GM19395 (cell line): ENCODE data around the gene NKAIN2.

Experiments used
- ATAC-seq: cut with Tn5 transposase; IDR thresholded peaks from one replicate; pipeline ENCODE4 v1.9.1; 2021; ENCODE audit warnings: mild to moderate bottlenecking, moderate library complexity; ENCODE audit not compliant: unreplicated experiment

Gene NKAIN2

DNA sequence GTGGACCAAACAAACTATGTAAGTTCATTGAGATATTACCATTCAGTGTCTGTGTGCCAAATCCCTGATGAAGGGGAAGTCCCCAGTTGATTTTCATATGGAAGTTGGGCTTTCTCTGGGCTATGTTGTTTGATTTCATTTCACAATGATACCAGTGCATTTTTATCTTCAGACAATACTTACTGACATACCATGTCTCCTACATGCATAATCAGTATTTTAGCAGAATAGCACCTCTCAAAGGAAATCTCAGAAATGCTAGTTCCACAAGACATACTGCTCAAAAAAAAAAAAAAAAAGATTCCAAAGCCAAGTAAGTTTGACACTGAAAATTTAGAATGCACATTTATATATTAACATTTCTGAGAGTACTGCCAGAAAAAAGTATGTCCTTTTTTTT is 989.7 kb downstream of the NKAIN2 start:
- ATAC-seq: no peak

DNA sequence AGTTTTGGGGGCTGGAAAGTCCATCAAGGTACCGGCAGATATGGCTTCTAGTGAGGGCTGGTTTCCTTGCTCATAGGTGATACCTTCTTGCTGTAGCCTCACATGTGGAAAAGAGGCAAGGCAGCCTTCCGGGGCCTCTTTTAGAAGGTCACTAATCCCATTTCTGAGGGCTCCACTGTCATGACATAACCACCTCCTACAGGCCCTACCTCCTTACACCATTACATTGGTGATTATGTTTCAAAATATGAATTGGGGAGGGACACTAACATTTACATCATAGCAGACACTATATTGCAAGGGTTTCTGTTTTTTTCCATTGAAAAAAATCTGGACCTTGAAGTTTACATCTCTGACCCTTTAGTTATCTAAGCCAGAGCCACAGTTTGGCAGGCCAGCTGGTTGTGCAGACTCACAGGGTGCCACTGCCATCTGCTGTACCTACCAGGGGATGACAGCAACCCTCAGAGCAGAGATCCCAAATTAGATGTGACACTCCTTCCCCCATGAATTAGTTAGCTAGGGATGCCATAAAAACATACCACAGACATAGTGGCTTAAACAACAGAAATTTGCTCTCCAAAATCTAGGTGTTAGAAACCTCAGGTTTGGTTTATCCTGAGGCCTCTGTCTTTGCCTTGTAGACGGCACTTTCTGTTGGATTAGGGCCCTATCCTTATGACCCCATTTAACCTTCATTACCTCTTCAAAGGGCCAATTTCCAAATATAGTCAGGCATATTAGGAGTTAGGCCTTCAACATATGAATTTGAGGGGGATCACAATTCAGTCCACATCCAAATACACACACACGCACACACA is 992.2 kb downstream of the NKAIN2 start:
- no peak for ATAC-seq

DNA sequence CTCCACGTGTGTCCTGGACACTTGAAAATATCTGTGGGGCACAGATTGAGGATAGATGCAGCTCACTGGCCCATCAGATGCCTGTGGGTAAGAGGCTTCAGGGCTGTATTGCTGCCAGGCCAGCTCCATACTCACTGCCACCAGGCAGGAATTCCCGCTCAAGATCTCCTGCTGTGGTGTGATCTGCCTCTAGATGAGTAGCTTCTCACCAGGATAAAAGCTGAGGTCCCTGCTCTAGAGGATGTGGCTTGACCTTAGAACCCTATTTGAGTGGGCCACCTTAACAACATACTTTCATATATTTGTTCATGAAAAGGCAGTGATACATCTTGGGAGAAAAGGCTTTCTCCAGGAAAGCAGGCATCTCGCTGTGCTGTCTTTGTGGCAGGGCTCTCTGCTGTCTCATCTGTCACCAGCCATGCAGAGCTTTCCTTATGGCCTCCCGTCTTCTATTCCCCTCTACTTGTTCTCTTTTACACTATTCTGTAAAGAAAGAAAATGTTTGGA is 992.9 kb downstream of the NKAIN2 start:
- no peak for ATAC-seq

DNA sequence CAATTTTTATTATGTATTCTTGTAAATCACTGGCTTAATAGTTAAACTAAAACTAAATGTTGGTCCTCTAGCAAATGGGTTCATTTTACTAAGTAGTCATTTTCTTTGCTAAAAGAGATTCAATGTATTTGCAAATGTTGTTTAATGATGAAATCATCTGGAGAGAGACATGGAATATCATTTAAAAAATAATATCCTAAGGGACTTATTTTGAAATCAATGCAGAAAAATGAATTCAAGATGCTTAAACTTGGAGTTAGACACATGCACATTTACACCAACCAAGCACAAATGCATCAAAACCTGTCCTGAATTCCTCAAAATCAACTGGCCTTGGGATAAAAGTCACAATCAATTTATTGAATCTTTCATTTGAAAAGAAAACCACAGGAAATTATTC is 993.6 kb downstream of the NKAIN2 start:
- no peak for ATAC-seq

DNA sequence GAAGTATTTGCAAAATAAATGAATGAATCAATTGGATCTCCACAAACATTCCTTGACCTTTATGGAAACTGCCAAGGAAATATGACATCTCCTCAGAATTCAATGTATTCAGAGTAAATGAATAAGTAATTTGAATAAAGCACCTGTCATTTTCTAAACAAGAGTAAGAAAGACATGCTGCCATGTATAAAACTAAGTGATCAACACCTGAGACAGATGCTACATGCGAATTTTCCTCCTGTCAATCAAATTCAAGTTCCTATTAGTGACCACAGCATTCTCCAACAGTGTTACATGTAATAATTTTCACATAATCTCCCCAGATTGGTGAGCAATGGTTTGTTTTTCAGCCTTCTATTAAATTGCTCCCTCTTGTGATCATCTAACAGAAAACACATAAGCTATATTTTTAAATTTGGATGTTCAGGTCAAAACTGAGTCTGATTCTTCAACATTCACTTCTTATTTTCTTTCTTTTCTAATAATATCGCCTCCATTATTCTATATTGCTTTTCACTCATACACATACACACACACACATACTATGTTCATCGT is 995.4 kb downstream of the NKAIN2 start:
- no peak for ATAC-seq

DNA sequence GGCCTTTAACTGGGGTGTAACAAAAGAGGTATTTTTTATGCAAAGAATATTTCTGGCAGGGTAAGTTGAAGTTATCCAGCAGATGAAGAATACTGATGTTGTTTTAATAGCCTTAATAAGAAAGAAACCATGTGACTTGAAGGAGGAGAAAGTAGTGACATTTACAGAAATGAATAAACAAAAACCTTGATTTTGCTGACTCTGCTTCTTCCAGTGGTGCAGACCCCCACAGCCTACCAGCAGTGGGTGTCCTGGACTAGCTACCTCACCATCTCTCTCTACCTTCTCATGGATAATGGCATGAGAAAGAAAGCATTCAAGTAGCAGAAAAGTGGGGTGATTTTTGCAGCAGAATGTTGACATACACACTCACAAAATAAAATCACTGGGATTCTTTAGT is 996.0 kb downstream of the NKAIN2 start:
- no peak for ATAC-seq

DNA sequence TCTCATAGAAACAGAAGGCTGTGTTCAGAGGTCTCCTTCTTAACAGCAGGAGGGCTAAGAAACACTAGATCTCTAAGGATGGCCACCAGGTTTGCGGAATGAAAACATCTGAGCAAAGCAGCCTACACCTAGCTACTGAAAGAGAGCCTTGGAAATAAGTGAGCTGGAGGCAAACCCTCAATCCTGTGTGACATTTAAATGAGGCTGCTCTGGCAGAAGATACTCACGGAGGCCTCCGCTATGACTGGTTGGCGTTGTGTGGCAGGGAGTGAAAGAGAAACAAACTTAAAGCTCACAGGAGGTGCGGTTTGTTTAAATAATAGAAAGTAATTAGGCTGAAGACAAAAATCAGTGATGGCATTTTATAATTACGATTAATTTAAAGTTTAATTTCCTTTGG is 996.6 kb downstream of the NKAIN2 start:
- ATAC-seq: no peak

DNA sequence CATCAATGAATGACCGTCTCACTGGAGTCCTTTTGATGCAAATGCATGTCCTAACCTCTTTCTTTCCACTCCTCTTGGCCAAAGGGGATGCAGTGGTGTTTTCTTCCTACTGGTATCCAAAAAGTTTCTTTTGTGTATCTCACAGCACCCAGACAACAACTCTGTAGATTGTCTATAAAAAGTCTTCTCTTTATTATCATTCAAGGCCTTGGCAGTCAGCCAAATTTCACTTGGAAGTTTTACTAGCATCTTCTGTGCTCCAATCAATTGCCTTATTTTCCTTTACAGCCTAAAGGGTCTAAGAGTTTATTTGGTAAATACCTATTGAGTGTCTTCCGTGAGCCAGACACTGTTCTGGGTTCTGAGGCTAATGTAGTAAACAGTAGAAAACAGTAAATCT is 1008.4 kb downstream of the NKAIN2 start:
- no peak for ATAC-seq

DNA sequence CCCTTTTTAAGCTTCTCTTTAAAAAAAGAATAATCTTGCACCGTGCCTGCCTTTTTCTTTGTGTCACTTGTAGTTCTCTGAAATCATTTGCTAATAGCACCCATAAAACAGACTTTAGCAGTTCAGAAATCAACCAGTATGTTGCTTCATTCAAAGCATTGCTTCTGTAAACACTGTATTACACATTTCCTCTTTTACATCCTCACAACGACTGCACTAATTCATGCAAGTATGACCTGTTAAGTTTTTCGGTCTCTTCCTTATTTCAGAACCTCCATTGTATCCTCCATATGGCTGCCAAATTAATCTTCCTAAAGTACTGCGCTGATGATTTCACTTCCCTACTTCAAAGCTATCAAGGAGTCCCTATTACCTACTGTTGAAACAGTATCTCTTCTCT is 1015.7 kb downstream of the NKAIN2 start:
- no peak for ATAC-seq

DNA sequence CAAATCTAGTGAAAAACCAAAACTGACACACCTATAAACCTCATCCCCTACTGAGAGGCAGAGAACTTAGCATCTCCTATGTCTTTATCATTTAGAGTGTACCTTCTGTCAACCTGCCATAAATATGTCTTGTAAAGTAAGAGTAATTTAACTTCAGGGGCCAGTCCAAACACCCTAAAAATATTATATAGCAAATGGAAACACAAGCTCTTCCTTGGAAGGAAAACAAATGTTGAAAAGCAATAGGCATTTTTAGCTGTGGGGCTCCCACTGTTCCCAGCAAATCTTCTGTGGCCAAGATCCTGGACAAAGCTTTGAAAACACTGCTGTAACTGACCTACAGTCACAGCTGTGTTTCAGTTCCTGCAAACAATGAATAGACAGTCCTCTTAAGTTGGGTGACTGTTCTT is 1018.5 kb downstream of the NKAIN2 start:
- ATAC-seq: no peak

DNA sequence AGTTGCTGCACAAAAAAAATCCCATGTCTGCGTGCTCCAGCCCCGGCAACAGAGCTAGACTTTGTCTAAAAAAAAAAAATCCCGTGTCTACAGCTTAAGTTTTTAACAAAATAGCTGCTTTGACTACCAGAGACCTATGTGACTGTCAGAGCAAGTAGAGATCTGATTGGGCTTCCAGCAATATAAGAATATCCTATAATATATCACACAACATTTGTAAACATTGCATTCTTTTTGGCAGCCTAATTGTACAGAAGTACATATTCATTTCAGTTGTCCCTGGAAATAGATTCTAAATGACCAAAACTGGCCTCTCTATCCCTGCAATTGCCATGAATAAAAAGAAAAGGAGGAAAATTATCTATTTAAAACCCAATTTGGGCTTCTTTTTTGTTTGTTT is 1019.1 kb downstream of the NKAIN2 start:
- no peak for ATAC-seq

DNA sequence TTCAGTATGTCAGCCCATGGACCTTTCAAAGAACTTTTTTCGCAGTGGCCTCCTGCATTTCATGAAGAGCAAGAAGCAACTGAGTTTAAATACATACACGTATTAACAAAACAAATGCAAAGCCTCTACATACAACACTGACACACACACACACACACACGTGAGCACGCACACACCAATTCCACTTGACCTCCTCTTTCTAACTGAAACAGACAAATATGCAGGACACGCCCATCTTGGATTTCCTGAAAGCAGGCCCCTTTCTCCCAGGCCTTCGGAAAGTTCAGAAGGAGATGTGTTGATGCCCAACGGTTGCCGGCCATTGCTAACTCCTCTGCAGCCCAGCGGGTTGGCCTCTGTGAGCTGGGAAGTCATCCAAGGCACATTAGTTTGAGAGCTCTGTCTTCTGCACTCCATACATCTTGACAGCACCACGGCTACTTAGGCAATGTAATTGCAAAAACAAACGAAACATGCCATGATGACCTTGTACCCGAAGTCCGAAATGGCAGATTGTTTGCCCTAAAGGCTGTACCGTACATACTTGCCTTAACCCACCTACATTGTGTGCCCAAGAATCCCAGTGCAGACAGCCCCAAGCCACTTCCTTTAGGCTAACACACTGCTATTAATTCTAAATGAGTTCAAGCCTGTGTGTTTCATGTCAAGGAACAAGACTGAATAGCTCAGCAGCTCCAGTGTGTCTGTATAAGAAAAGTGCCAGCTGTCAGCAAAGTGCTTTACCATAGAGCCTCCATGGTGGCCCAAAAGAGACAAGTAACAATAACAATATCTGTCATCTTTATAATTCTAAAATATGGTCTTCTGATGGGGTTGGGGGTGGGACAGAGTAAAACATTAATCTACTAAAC is 1019.8 kb downstream of the NKAIN2 start:
- ATAC-seq: no peak

DNA sequence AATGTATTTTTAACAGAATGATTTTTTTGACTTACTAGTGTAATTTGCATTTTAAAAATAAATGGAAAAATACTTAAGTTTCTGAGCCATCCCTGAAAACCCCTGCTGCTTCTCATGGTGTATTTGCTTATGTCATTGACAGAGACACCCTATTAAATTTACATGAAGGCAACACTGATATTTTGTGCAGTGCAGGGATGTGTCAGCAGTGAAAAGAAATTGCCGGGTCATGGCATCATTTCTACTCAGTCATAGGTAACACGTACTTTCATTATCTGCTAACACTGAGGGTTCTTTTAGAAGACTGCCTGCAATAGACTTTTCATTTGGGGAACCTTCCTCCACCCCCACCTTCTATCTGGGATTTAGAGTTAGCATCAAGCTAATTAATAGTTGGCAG is 1021.9 kb downstream of the NKAIN2 start:
- no peak for ATAC-seq

DNA sequence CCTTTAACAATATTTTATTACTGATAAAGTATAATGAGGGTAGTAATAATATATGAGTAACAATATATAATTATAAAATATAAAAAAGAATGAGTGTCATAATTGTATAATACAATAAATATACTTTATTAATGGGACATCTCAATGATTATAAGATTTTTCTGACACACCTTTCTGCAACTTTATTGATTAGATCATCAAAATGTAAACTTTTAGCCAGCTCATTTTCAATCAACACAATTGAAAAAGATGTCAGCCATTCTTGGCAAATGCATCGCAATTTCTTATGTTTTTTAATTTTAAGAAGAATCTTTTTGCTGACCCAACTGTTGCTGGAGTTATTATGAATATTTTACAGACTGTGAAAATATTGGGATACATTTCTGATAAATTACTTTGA is 1026.2 kb downstream of the NKAIN2 start:
- no peak for ATAC-seq

DNA sequence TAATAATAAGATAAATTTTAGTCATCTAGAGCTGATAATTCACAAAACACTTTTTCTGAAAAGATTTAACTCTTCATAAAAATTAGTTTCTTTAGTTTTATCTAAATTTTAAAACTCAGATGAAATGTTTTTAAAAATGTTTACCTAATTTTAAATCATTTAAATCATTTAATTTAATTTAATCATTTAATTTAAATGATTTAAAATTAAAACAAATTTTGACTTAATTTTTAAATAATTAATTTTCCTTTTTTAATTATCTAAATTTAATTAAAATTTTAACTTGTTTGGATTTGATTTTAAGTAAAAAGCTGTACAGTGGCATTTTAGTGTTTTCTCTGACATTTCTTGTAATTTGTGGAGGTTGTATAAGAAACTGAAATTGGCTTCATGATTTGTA is 1026.8 kb downstream of the NKAIN2 start:
- ATAC-seq: no peak

DNA sequence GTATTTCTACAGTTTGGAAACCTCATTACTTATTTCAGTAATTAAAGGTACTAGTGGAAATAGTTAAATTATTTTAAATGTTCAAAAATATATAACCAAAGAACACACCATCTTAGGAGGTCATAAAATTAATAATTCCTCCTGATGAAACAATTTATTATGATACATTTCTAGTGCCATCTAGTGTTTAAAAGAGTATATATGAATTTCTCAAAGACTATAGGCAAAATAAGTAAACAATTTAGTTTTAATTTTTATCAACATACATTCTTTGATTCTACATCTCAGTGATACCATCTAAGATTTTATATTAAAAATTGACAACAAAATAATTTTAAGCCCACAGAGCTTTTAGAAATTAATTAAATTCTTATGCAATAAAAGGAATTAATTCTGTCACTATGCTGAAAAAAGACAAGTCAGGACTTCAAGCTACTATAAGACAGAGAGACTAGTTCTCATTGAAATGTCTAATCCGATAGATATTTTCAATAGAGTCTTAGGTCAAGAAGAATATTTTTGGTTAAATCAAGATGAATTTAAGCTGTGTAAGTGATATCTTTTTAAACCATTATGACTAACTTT is 1050.8 kb downstream of the NKAIN2 start:
- ATAC-seq: no peak

DNA sequence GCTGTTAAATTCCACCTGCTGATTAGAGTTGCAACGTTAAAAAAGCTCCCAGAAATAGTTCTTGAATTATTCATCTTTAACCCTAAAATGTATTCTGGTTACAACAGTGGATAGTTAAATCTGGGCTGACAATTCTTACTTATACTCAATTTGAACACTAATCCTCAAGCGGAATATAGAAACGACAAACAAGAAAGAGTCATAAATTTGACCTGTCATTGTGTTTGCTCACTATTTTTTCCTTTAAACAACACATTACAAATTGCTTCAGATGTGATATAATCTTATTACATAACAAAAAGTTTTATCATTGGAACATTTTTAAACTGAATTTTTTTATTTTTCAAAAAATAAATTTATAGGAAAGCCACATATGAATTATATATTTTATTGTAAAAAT is 1054.1 kb downstream of the NKAIN2 start:
- ATAC-seq: no peak

DNA sequence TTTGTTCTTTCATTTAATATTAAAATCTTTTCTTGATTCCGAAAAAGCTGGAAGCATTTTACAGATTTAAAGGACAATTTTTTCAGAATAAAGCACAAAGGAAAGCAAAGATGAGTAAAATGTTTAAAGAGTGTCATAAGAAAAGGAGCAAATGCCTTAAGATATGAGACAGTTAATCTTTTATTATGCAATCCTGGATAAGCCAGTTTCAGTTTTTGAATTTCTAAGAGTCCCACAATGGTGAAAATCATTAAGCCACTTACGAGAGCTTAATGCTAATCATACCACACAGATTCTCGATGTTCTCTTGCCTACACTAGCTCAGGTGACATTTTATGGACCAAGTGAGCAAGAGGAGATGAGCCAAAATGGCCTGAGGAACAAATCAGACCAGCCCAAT is 1054.9 kb downstream of the NKAIN2 start:
- ATAC-seq: no peak

DNA sequence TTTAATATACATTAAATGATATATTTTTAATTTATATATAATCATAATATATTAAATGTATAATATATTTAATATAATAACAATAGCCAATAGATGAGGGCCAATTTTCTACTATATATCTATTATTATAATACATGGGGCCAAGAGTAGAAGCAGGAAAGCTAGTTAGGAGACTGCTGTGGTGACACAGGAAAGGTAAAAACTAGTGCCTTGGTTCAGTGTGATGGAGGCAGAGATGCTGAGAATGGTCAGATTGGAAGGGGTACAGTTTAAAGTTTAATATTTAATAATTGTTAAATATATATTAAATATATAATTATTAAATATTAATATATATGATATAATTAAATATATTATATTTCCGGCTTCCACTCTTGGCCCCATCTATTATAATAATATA is 1055.7 kb downstream of the NKAIN2 start:
- no peak for ATAC-seq

DNA sequence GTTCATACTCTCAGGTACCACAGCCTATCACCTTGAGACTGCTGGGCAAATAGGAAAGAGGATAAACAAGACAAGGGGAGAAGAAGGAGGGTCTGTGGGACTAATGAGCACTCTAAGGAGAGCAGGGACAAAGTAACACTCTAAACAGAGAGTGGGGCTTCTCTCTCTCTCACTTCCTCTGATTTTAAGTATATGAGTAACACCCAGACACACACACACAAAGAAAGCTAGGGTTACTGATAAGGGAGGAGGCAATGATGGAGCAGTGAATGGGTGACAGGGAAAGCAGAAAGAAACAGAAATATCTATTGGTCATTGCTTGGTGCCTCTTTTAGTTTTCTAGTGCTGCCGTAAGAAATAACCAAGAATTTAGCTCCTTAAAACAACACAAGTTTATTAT is 1062.4 kb downstream of the NKAIN2 start:
- ATAC-seq: no peak

DNA sequence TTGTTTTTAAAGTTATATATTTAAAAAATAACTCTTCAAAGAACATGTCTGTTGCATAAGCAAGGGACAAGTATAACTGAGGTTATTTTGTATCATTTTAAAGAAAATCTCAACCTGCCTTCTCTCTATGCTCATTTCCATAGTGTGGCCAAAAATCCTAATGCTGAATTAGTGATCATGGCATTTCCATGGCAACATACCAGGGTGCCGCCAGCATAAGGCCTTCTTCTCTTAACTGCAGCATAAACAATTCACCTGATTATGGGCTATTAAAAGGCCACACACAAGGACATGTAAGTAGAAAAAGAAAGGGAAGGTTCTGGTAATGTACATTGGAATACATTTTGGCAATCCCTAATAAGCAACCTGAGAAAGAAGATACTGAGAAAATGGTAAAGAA is 1063.5 kb downstream of the NKAIN2 start:
- ATAC-seq: no peak
